ENCODE measurements around the gene IKZF2. TPM values are rescaled to one million over a fixed set of nuclear protein-coding genes. Genes with fewer than 3 reads are reported as not detected.

IKZF2 gene
- total and polyA plus RNA-seq, 4 donors, result 0.35 to 4.7 (median 2.5) TPM

DNA sequence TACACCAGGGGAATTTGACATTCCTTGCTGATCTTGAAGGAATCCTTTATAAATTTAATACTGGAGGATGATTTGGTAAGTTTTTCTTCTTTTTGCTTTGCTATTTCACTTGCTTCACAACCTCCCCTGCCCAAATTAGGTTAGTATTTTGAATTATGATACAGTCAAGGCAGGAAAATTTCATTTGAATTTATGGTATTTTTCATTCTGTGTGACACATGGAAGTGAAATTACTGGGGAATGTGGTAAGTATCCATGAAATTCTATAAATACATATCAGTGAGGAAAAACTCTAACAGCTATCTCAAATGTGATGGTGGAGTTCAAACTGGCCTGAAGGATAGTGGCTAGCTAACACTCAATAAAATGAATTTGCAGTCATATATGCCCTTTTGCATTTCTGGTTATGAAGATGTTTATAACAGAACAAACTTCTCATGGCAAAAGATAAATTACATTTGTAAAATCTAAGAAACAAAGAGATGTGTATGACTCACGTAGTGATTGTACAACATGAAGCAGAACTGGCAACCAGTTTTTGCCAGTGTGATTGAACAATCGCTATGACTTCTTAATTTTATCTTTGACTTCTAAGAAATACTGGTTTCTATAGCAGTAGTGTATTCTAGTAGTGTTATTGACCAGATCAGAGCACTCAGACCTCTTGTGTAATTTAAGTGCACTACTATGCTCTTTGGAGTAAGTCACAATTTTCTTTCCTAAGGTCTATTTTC, 152.6 kb downstream of the IKZF2 start:
- Histone ChIP-seq H3K9ac (ENCODE audit: low read depth in 1 of 2, low read length in 2 of 2) (no peak overlapping the region), H3K9me3 (ENCODE audit: control insufficient read depth in 4 of 4, low read length in 3 of 4) (no peaks in the 10 kb centered on the region), H3K27me3 (ENCODE audit: control insufficient read depth in 4 of 4, insufficient read depth in 4 of 4, low read length in 3 of 4) (no peaks in the 10 kb centered on the region), H3K4me3 (ENCODE audit: low read depth in 1 of 3, low read length in 3 of 3) (no peak overlapping the region), H3K4me1 (ENCODE audit: control insufficient read depth in 4 of 4, insufficient read depth in 4 of 4, low read length in 3 of 4) (peaks cover 0 to 4% (median 0%) of the 10 kb centered on the region in 4 donors), H3K36me3 (ENCODE audit: control insufficient read depth in 4 of 4, insufficient read depth in 3 of 4, low read depth in 1 of 4, low read length in 3 of 4) (no peaks in the 10 kb centered on the region), H3K27ac (ENCODE audit: low read depth in 1 of 2, low read length in 2 of 2) (no peak overlapping the region)
- TF ChIP-seq GABPA (IDR thresholded peaks at IDR 0.05 in 1 of 2, conservative IDR thresholded peaks at IDR 0.05 in 1 of 2) (no peak), HNF4A (conservative IDR thresholded peaks at IDR 0.05) (no peak), REST (IDR thresholded peaks at IDR 0.05) (no peak), FOXA1 (IDR thresholded peaks at IDR 0.05) (no peak)
- WGBS, result 90% methylated on average over 2 of the region's 2 CpGs
- DNase-seq (ENCODE audit: low spot score), result no peak

DNA sequence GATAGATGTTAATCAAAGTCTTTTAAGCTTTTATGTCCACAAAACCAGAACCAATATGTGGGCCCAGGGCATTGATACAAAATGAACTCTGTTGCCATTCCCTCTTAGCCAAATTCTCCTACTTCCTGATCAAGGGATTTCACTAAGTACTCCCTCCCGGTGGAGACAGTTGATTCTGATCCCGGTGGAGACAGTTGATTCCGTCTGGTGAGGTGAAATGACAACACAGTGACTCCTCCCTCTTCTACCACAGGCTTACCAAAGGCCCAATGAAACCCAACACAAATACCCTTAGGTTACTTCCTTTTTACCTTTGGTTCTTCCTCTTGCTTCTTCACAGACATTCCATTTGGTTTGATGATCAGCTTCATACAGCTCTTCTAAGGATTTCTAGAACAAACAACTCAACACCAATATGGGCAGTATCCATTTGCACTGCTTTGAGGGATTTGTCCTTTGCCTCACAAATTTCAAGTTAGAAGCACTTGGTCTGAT, 153.8 kb downstream of the IKZF2 start:
- Histone ChIP-seq H3K4me3 (ENCODE audit: low read depth in 1 of 3, low read length in 3 of 3) (no peak overlapping the region), H3K9ac (ENCODE audit: low read depth in 1 of 2, low read length in 2 of 2) (no peak overlapping the region), H3K27me3 (ENCODE audit: control insufficient read depth in 4 of 4, insufficient read depth in 4 of 4, low read length in 3 of 4) (no peaks in the 10 kb centered on the region), H3K36me3 (ENCODE audit: control insufficient read depth in 4 of 4, insufficient read depth in 3 of 4, low read depth in 1 of 4, low read length in 3 of 4) (no peaks in the 10 kb centered on the region), H3K27ac (ENCODE audit: low read depth in 1 of 2, low read length in 2 of 2) (no peak overlapping the region), H3K9me3 (ENCODE audit: control insufficient read depth in 4 of 4, low read length in 3 of 4) (no peaks in the 10 kb centered on the region), H3K4me1 (ENCODE audit: control insufficient read depth in 4 of 4, insufficient read depth in 4 of 4, low read length in 3 of 4) (peaks cover 0 to 4% (median 0%) of the 10 kb centered on the region in 4 donors)
- no peak for DNase-seq (ENCODE audit: low spot score)
- WGBS, result 48% methylated on average over 3 of the region's 3 CpGs
- no peak for TF ChIP-seq GABPA (IDR thresholded peaks at IDR 0.05 in 1 of 2, conservative IDR thresholded peaks at IDR 0.05 in 1 of 2)
- TF ChIP-seq FOXA1 (IDR thresholded peaks at IDR 0.05), result no peak
- TF ChIP-seq, protein P1, sequence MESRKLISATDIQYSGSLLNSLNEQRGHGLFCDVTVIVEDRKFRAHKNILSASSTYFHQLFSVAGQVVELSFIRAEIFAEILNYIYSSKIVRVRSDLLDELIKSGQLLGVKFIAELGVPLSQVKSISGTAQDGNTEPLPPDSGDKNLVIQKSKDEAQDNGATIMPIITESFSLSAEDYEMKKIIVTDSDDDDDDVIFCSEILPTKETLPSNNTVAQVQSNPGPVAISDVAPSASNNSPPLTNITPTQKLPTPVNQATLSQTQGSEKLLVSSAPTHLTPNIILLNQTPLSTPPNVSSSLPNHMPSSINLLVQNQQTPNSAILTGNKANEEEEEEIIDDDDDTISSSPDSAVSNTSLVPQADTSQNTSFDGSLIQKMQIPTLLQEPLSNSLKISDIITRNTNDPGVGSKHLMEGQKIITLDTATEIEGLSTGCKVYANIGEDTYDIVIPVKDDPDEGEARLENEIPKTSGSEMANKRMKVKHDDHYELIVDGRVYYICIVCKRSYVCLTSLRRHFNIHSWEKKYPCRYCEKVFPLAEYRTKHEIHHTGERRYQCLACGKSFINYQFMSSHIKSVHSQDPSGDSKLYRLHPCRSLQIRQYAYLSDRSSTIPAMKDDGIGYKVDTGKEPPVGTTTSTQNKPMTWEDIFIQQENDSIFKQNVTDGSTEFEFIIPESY (IDR thresholded peaks at IDR 0.05), result no peak
- TF ChIP-seq, protein P2, sequence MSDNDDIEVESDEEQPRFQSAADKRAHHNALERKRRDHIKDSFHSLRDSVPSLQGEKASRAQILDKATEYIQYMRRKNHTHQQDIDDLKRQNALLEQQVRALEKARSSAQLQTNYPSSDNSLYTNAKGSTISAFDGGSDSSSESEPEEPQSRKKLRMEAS (IDR thresholded peaks at IDR 0.05), result no peak
- TF ChIP-seq SP1 (IDR thresholded peaks at IDR 0.05), result no peak
- no peak for TF ChIP-seq JUND (IDR thresholded peaks at IDR 0.05)
- no peak for TF ChIP-seq NR2F2 (IDR thresholded peaks at IDR 0.05)
- no peak for TF ChIP-seq YY1 (IDR thresholded peaks at IDR 0.05)
- no peak for TF ChIP-seq EGR1 (IDR thresholded peaks at IDR 0.05; ENCODE audit: low read depth in 2 of 2)
- no peak for TF ChIP-seq RXRA (IDR thresholded peaks at IDR 0.05)
- TF ChIP-seq CTCF (IDR thresholded peaks at IDR 0.05; ENCODE audit: low read depth, low read length, missing input control), result no peak
- TF ChIP-seq HNF4A (conservative IDR thresholded peaks at IDR 0.05), result no peak
- no peak for TF ChIP-seq FOXA2 (IDR thresholded peaks at IDR 0.05)
- no peak for TF ChIP-seq HNF4G (IDR thresholded peaks at IDR 0.05)
- no peak for TF ChIP-seq REST (IDR thresholded peaks at IDR 0.05)
- TF ChIP-seq TAF1 (conservative IDR thresholded peaks at IDR 0.05), result no peak
- TF ChIP-seq RAD21 (IDR thresholded peaks at IDR 0.05), result no peak
- TF ChIP-seq, protein P3, sequence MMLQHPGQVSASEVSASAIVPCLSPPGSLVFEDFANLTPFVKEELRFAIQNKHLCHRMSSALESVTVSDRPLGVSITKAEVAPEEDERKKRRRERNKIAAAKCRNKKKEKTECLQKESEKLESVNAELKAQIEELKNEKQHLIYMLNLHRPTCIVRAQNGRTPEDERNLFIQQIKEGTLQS (IDR thresholded peaks at IDR 0.05), result no peak
